ENCODE data around the gene OR5C1.
"Not testable (repeated sequence)": the region's sequence is repeated elsewhere in the genome, so short reads cannot be mapped to it uniquely, and the experiment has no call there.

GRCh38 chr9:122828965-122829284 lies 40.2 kb downstream of the OR5C1 start:
- not testable (repeated sequence) for TF ChIP-seq CTCF (IDR thresholded peaks at IDR 0.05); REST (IDR thresholded peaks at IDR 0.05; ENCODE audit: insufficient read depth in 1 of 2, low read depth in 2 of 2, low read length in 1 of 2); SIN3A (IDR thresholded peaks at IDR 0.05; ENCODE audit: borderline replicate concordance, insufficient read depth, low read depth, low read length)
